EL (cell line): Measurements from ENCODE around the gene CCDC148.
"Not testable (repeated sequence)": the region's sequence is repeated elsewhere in the genome, so short reads cannot be mapped to it uniquely, and the experiment has no call there.

Experiments
- DNase-seq: peaks from one replicate; pipeline ENCODE4 v3.0.0-alpha.2; 2016

The CCDC148 gene

DNA sequence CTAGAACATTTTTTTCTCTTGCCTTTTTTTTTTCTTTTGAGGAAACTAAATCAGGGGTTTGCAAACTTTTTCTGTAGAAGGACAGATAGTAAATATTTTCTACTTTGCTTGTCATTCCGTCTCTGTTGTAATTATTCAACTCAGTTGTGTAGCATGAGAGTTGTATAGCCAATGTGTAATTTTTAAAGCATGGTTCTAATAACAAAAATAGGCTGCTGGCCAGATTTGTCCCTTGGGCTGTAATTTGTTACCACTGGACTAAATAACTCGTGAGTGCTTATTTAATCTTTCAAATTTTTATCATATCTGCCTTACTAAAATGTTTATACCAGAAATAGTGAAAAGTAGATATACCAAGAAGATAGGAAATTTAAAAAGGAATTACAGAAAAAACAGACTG lies 43.0 kb downstream of the CCDC148 start:
- DNase-seq, result peak; percentile 55

DNA sequence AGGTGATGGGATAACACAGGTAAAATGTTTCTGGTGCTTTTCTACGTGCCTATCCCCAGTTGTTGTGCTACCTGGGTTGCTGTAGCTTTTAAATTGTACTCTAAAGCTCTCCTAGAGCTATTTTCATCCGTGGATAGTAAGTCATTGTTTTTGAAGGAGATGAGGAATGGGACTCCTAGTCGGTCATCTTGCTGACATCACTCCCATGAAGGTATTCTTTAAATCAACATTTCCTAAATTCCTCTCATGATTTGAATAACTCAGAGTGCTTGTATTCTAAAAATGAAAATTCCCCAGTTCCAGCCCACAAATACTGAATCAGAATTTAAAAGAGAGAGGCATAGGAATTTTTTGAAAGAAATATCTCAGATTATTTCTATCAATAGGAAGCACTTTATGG lies 44.3 kb downstream of the CCDC148 start:
- DNase-seq, result peak; percentile 91

DNA sequence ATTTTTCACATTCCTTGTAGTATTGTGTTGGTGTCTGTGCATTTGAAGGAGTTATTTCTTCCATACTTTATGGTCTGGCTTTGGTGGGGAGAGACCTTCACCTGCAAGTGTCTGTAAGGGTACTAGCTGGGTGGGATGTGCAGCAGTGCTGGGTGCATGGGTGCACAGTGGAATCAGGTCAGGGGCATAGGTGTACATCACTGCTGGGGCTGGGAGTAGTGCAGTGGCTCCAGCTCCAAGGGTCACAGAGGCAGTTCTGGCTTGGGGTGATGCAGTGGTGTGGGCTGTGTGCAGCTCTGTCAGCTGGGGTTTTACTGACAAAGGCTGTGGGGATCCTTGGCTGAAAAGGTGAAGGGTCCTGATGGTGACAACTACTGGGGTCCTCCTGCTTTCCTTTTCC lies 44.8 kb downstream of the CCDC148 start:
- DNase-seq, result no peak

DNA sequence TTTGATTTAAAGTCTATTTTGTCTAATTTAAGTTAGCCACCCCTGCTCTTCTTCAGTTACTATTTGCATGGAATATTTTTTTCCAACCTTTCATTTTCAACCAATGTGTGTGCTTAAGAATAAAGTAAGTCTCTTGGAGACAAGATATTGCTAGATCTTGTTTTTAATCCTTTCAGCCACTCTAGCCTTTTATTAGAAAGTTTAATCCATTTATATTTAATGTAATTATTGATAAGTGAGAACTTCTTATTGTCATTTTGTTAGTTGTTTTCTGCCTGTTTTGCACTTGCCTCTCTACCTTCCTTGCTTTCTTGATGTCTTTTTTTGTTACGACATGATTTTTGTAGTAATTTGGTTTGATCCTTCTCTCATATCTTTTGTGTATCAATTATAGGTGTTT lies 46.4 kb downstream of the CCDC148 start:
- no peak for DNase-seq

- no peak for DNase-seq
Measured at GRCh38 chr2:158407031-158407430, 49.5 kb downstream of the CCDC148 start.

DNA sequence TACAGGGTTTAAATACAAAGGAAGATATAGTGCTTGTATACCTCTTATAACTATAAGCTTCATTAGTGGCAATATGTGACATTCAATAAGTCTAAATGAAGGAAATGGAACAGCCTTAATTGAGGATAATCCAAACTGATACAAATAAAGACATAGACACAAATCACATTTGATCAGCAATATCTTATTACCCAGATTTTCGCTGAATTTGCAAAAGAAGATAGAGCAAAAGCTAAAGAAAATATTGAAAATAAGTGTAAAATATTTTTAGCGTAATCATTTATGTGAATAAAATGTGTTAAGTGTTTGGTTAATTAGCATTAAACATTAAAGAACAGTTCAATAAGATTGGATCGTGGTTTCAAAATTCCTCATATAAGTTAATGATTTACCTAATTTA lies 51.2 kb downstream of the CCDC148 start:
- no peak for DNase-seq

GRCh38 chr2:158403237-158403636 lies 53.3 kb downstream of the CCDC148 start:
- DNase-seq, result no peak

GRCh38 chr2:158402665-158403064 lies 53.9 kb downstream of the CCDC148 start:
- no peak for DNase-seq

DNA sequence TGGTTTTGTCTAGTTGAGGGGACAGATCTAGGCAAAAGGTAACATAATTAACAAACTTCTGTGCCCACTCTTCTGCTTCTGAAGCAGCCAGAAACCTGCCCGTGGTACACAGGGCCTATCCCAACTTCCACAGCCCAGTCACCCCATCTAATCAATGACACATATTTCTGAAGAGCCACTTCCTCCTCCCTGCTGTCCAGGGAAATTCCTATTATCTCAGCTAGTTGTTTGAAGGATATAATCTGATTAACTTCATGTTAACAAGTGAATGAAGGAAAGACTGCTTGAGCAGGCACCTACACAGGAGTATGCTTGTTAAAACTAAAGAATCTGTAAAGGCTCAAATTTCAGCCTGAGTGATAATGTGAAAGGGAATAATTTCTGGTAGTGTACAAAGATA lies 61.4 kb downstream of the CCDC148 start:
- peak; percentile 59 for DNase-seq

DNA sequence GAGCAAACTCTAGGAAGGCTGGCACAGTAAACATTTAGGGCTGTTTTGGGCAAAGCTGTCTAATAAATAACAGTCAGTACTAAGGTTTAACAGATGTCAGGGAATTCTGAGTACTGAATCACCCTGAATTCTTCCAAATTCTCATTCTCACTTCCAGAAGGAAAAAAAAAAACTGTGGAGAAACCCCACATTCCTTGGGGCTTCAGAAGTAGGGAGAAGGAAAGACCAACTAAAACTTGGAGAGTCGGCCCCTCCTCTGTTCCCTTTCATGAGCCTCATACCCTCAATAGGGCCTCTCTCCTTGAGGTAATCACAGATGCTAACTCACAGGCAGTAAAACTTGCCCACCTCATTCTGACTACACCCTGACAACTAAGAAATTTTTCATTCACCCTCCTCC lies 62.1 kb downstream of the CCDC148 start:
- peak; percentile 60 for DNase-seq

DNA sequence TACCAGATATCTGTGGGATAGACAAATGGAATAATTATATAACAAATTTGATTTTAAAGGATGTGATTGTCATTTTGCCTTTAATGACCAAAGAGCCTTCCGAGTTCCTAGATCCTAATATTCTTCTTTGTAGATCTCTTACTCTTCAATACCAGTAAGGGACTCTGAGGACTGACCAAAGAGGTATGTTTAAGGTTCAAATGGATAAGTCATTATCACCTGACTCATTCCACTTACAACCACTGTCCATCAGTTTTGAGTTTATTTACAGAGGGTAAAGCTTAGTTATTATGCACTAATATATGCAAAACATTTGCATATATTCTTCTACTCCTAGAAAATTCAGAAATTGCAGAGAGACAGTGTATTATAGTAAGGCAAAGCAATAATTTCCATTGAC lies 62.7 kb downstream of the CCDC148 start:
- DNase-seq, result no peak

- DNase-seq, result no peak
Measured at GRCh38 chr2:158392687-158393086, 63.9 kb downstream of the CCDC148 start.

DNA sequence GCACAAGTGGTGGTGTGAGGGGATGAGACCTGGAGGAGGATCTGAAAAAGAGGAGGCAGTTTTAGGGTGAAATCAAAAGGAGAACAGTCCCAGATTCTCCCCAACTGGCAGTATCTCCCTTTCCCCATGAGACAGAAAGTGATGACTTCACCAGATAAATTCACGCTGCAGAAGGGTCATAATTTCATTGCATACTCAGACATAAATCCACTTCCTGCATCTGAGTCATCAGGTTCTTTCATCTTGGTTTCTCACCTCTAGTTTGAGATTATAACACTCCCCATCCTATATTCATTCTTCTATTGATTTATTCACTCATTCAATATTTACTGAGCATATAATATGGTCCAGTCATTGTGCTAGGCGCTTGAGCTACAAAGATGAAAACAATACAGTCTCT lies 64.7 kb downstream of the CCDC148 start:
- DNase-seq, result peak; percentile 78

GRCh38 chr2:158391361-158391760 lies 65.2 kb downstream of the CCDC148 start:
- DNase-seq, result no peak

DNA sequence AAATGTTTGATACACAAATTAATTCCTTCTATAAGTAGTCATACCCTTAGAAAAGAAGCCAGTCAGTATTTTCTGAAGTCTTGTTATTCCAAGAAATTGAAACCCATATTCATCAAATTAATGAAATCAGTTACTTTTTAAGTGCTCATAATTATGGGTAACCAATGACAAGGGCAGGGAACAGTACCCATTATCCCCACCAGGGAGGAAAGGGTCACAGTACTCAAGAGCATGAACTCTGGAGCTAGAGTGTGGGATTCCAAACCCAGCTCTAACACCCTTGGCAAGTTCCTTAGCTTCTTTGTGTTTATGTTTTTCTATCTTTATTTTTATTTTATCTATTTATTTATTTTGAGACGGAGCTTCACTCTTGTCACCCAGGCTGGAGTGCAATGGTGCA lies 68.4 kb downstream of the CCDC148 start:
- DNase-seq, result no peak

DNA sequence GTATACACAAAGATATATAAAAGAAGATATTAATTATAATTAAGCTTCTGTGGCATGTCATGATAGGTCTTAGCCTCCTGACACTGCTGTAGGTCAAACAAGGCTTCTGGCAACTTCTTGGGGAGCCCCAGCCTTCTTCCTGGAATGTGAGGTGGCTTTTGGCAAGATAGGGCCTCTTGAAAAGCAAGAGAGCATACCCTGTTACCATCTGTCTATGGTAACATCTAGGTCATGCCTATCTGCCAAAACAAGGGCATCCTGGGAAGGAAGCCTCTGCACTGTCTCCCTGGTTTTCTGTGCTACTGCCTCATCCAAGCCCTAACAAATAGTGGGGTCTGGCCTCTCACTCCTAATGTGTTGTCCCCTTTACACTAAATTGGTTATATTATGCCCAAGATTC lies 70.9 kb downstream of the CCDC148 start:
- DNase-seq, result no peak

DNA sequence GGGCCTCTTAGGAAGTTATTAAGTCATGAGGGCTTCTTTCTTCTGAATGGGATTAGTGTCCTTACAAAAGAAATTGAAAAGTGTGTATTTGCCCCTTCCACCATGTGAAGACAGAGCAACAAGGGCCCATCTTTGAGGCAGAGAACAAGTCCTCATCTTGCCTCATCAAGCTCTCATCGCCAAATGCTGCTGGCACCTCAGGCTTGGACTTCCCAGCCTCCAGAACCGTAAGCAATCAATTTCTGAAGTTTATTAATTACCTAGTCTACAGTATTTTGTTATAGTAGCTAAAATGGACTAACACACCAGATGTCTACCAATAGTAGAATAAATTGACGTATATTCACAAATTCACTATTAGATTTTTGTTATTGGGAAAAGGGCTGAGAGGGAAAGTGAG lies 74.6 kb downstream of the CCDC148 start:
- DNase-seq, result no peak

GRCh38 chr2:158381205-158381604 lies 75.3 kb downstream of the CCDC148 start:
- no peak for DNase-seq

- DNase-seq, result no peak
Measured at GRCh38 chr2:158380746-158381145, 75.8 kb downstream of the CCDC148 start.

- peak; percentile 42 for DNase-seq
Measured at GRCh38 chr2:158378926-158379325, 77.6 kb downstream of the CCDC148 start.

GRCh38 chr2:158366342-158366741 lies 90.2 kb downstream of the CCDC148 start:
- DNase-seq, result no peak

- peak; percentile 66 for DNase-seq
Measured at GRCh38 chr2:158359846-158360245, 96.7 kb downstream of the CCDC148 start.

DNA sequence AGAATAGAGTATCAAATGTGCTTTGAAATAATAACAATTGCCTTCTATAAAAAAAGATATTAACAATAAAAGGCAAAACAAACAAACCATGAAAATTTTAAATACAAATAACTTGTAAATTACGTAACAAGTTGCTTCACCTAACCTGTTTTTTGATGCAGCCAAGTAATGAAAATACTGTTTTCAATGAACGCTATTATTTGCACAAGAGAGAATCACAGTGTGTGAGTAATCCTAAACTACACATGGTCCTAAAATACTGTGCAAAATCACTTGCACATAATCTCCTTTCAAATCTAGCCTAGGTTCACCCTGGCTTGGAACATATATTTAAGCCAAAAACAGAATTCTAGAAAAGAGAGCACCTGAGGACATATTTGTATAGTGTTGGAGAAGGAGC lies 98.9 kb downstream of the CCDC148 start:
- DNase-seq, result no peak

DNA sequence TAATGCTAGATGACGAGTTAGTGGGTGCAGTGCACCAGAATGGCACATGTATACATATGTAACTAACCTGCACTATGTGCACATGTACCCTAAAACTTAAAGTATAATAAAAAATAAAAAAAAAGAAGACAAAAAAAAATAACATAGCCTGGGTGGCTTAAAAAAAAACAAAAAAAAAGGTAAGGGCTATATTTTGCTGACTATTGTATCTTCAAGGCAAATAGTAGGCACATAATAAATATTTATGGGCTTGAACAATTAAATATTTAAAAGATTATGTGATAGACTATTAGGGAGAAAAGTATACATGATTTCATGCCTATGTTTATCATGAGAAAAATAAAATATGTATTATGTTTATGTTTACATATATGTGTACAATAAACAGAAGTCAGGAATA lies 99.4 kb downstream of the CCDC148 start:
- DNase-seq, result no peak

GRCh38 chr2:158351466-158351816 lies 105.1 kb downstream of the CCDC148 start:
- DNase-seq, result not testable (repeated sequence)
